Endothelial cell of umbilical vein (primary cell): ENCODE results near the gene GIGYF2. TPM values are rescaled to one million over a fixed set of nuclear protein-coding genes. Genes with fewer than 3 reads are reported as not detected.

Source experiments
- BruUV-seq: library from RNA; stranded (reverse); fragments of 400-500 nt; replicated peaks from 2 replicates; lab custom pipeline; 2021; lab: Mats Ljungman, UMichigan
- CTCF ChIA-PET: fragments of 300-600, 350-600 bp; sonication (Branson Sonifier 250); formaldehyde crosslinking; loops from one replicate; lab custom pipeline; 2021; ENCODE audit warnings: antibody characterized with exemption, inconsistent platforms; lab: Charles Lee
- POLR2A ChIA-PET: fragments of 300-600, 350-600 bp; sonication (Branson Sonifier 250); formaldehyde crosslinking; loops from one replicate; lab custom pipeline; 2021; ENCODE audit warnings: antibody characterized with exemption, inconsistent platforms; lab: Charles Lee
- DNase-seq: peaks from one replicate; pipeline ENCODE4 v3.0.0-alpha.2; 2011; ENCODE audit warnings: low read depth, low spot score
- FAIRE-seq: peaks from 2 replicates; lab custom pipeline; 2011; peaks lifted over from hg19 to GRCh38; lab: Jason Lieb, UNC
- H2AFZ ChIP-seq: 2 replicates; pipeline ENCODE4 v1.6.0; 2012; ENCODE audit warnings: low read depth, low read length, control low read depth, inconsistent platforms
- H3K27ac ChIP-seq: 2 replicates; pipeline ENCODE4 v1.5.1; 2011; ENCODE audit warnings: low read depth, mild to moderate bottlenecking, control low read depth, low read length, moderate library complexity; ENCODE audit not compliant: insufficient read depth
- H3K27me3 ChIP-seq, 2 experiments: 2 replicates each; pipeline versions ENCODE4 v1.6.0 to v1.6.1; 2011; ENCODE audit warnings: low read length in 2 of 2, mixed read lengths in 1 of 2; ENCODE audit not compliant: control insufficient read depth in 2 of 2, insufficient read depth in 2 of 2
- H3K36me3 ChIP-seq, 2 experiments: 2 replicates in 1 of 2; 3 replicates in 1 of 2; pipeline ENCODE4 v1.5.1; 2011; ENCODE audit warnings: low read length in 2 of 2, mild to moderate bottlenecking in 1 of 2, moderate library complexity in 1 of 2; ENCODE audit not compliant: control insufficient read depth in 2 of 2, insufficient read depth in 2 of 2; ENCODE audit errors: extremely low read depth in 1 of 2
- H3K4me1 ChIP-seq: 3 replicates; pipeline ENCODE4 v1.5.1; 2011; ENCODE audit warnings: mild to moderate bottlenecking, low read length; ENCODE audit not compliant: control insufficient read depth, insufficient read depth; ENCODE audit errors: extremely low read depth
- H3K4me2 ChIP-seq: 2 replicates; pipeline ENCODE4 v1.6.1; 2011; ENCODE audit warnings: low read length, control low read depth, mixed read lengths; ENCODE audit not compliant: insufficient read depth
- H3K4me3 ChIP-seq, 3 experiments: fragments of 200-600 bp in 1 of 3; sonication (generic), shearing (Covaris generic) in 1 of 3; replicated peaks in 1 of 3; 2 replicates each; pipeline ENCODE4 v1.5.1; 2011 to 2016; ENCODE audit warnings: control low read depth in 3 of 3, low read length in 3 of 3, mild to moderate bottlenecking in 2 of 3, inconsistent platforms in 1 of 3, low read depth in 1 of 3, moderate library complexity in 1 of 3; ENCODE audit not compliant: insufficient read depth in 1 of 3
- H3K79me2 ChIP-seq: 2 replicates; pipeline ENCODE4 v1.6.0; 2012; ENCODE audit warnings: low read length, inconsistent platforms; ENCODE audit not compliant: control insufficient read depth, insufficient read depth
- H3K9ac ChIP-seq: replicated peaks from 2 replicates; pipeline ENCODE3; 2011; ENCODE audit warnings: low read length, control low read depth; ENCODE audit not compliant: insufficient read depth; ENCODE audit errors: extremely low read depth
- H3K9me1 ChIP-seq: replicated peaks from 3 replicates; pipeline ENCODE4 v1.6.0; 2011; ENCODE audit warnings: mild to moderate bottlenecking, low read length; ENCODE audit not compliant: control insufficient read depth, insufficient read depth; ENCODE audit errors: extremely low read depth
- H3K9me3 ChIP-seq: replicated peaks from 2 replicates; pipeline ENCODE4 v1.5.1; 2012; ENCODE audit warnings: low read length, inconsistent platforms; ENCODE audit not compliant: control insufficient read depth, insufficient read depth
- H4K20me1 ChIP-seq: replicated peaks from 2 replicates; pipeline ENCODE3; 2011; ENCODE audit warnings: mild to moderate bottlenecking, low read length; ENCODE audit not compliant: control insufficient read depth, insufficient read depth; ENCODE audit errors: extremely low read depth
- EZH2 ChIP-seq: IDR thresholded peaks from 2 replicates; pipeline ENCODE4 v1.6.1; 2012; ENCODE audit warnings: borderline replicate concordance, low read depth, mild to moderate bottlenecking, moderate library complexity, low read length, inconsistent platforms; ENCODE audit not compliant: severe bottlenecking
- FOS ChIP-seq: IDR thresholded peaks from 2 replicates; pipeline ENCODE4 v1.6.1; 2011; ENCODE audit warnings: mild to moderate bottlenecking, low read length, moderate library complexity, borderline replicate concordance; ENCODE audit not compliant: insufficient read depth
- GATA2 ChIP-seq: IDR thresholded peaks from 2 replicates; pipeline ENCODE4 v1.7.0; 2011; ENCODE audit warnings: low read depth, mild to moderate bottlenecking, moderate library complexity, mixed read lengths, low read length; ENCODE audit not compliant: insufficient read length, insufficient read depth
- JUN ChIP-seq: IDR thresholded peaks from 2 replicates; pipeline ENCODE4 v1.6.1; 2011; ENCODE audit warnings: borderline replicate concordance, low read depth; ENCODE audit not compliant: insufficient read length, insufficient read depth
- MYC ChIP-seq: IDR thresholded peaks from one replicate; pipeline ENCODE4 v1.6.1; 2011; ENCODE audit warnings: mild to moderate bottlenecking, low read depth, low read length
- POLR2A ChIP-seq: IDR thresholded peaks from 2 replicates; pipeline ENCODE4 v1.6.1; 2012; ENCODE audit warnings: low read depth, mild to moderate bottlenecking, control low read depth, low read length
- POLR2AphosphoS5 ChIP-seq: IDR thresholded peaks from 2 replicates; pipeline ENCODE4 v1.6.1; 2012; ENCODE audit warnings: low read depth, mild to moderate bottlenecking, control low read depth, low read length, moderate library complexity; ENCODE audit not compliant: insufficient read depth
- dilution Hi-C: fragments of 300-500 bp; cut with MboI; formaldehyde crosslinking; loops from one replicate; pipeline ENCODE4 v1.15.0; 2019; ENCODE audit warnings: low sequenced_read_pairs; ENCODE audit not compliant: extremely low pct_ligation_motif_present
- intact Hi-C: fragments of 100-400 bp; cut with micrococcal nuclease; formaldehyde crosslinking; loops from one replicate; pipeline ENCODE4 v1.10.0; 2022
- polyA plus RNA-seq, 4 experiments: library from polyadenylated mRNA; depleted of rRNA in 3 of 4; stranded (reverse) in 3 of 4; unstranded in 1 of 4; fragments of >200 nt; gene quantifications; 2 replicates each; pipeline versions ENCODE4 v1.2.1 to v1.2.3, GENCODE V29; 2011 to 2012; ENCODE audit warnings: missing spikeins in 1 of 4
- total RNA-seq: library from RNA; stranded (reverse); gene quantifications from 2 replicates; pipeline ENCODE4 v1.2.3, GENCODE V29; 2021
- TF ChIP-seq, protein P1 (sequence below), 2 donors: IDR thresholded peaks; 1 replicate in 1 of 2; 2 replicates in 1 of 2; pipeline ENCODE4 v1.5.1; 2011; ENCODE audit warnings: low read length in 2 of 2, mild to moderate bottlenecking in 2 of 2, moderate library complexity in 2 of 2, control low read depth in 1 of 2, inconsistent platforms in 1 of 2, low read depth in 1 of 2; ENCODE audit not compliant: insufficient read depth in 1 of 2; ENCODE audit errors: extremely low read depth in 1 of 2
- TF ChIP-seq, protein P2 (sequence below): IDR thresholded peaks from 2 replicates; pipeline ENCODE4 v1.6.1; 2011; ENCODE audit not compliant: insufficient read depth, insufficient read length

GIGYF2 gene
- total and polyA plus RNA-seq, 2 donors (not counting 3 experiments of a cell fraction or from before 2014, with no cell fraction given) = 22.9 to 56.4 TPM

DNA sequence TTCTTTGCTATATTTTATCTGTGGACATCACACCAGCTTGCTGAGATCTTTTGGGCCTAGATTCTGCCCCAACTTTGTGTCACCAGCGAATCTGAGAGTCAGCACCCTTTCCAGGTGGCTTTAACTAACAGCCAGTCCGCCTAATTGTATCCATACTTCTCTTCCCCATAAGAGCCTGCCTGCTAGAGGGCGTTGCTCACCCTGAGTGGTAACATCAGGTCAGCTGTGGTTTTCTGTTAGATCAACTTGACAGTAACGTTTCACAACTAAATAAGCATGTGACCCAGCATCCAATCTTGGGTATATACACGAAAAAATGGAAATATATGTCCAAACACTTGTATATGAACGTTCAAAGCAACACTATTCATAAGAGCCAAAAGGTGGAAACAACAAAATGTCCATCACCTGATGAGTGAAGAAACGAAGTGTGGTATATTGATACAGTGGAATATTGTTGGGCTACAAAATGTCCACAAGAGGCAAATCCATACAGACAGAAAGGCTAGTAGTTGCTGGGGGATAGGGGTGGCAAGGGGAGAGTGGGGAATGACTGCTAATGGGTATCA, 38.8 kb upstream of the GIGYF2 start:
- Histone ChIP-seq H3K27me3 (no peaks in the 10 kb centered on the region), H3K4me2 (no peak overlapping the region), H3K9me3 (no peaks in the 10 kb centered on the region), H3K4me3 (no peak overlapping the region), H3K36me3 (no peaks in the 10 kb centered on the region), H3K4me1 (no peaks in the 10 kb centered on the region), H4K20me1 (no peaks in the 10 kb centered on the region), H2AFZ (no peak overlapping the region), H3K27ac (no peak overlapping the region), H3K79me2 (no peaks in the 10 kb centered on the region), H3K9ac (no peak overlapping the region), H3K9me1 (no peaks in the 10 kb centered on the region)
- intact Hi-C loops (no loop called here), dilution Hi-C loops (no loop called here)
- ChIA-PET POLR2A (no interaction called here), CTCF (no interaction called here)
- DNase-seq (no peak), FAIRE-seq (no peak)
- no peak for TF ChIP-seq FOS
- no peak for TF ChIP-seq EZH2
- TF ChIP-seq, protein P1, sequence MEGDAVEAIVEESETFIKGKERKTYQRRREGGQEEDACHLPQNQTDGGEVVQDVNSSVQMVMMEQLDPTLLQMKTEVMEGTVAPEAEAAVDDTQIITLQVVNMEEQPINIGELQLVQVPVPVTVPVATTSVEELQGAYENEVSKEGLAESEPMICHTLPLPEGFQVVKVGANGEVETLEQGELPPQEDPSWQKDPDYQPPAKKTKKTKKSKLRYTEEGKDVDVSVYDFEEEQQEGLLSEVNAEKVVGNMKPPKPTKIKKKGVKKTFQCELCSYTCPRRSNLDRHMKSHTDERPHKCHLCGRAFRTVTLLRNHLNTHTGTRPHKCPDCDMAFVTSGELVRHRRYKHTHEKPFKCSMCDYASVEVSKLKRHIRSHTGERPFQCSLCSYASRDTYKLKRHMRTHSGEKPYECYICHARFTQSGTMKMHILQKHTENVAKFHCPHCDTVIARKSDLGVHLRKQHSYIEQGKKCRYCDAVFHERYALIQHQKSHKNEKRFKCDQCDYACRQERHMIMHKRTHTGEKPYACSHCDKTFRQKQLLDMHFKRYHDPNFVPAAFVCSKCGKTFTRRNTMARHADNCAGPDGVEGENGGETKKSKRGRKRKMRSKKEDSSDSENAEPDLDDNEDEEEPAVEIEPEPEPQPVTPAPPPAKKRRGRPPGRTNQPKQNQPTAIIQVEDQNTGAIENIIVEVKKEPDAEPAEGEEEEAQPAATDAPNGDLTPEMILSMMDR (IDR thresholded peaks at IDR 0.05; ENCODE audit: extremely low read depth in 1 of 2, insufficient read depth in 1 of 2, low read depth in 1 of 2, low read length in 2 of 2) = no peak
- no peak for TF ChIP-seq MYC
- TF ChIP-seq POLR2A = no peak
- no peak for TF ChIP-seq POLR2AphosphoS5
- TF ChIP-seq JUN = no peak
- TF ChIP-seq GATA2 = no peak
- TF ChIP-seq, protein P2, sequence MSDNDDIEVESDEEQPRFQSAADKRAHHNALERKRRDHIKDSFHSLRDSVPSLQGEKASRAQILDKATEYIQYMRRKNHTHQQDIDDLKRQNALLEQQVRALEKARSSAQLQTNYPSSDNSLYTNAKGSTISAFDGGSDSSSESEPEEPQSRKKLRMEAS = no peak
- BruUV-seq = no TSS peak
